SU-DHL-6 (cell line): ENCODE data around the gene DCTN2.

Source experiments
- EZH2phosphoT487 ChIP-seq: fragments of 200-600 bp; sonication (generic), shearing (Covaris generic); conservative IDR thresholded peaks from 2 replicates; pipeline ENCODE4 v1.6.1; 2018; ENCODE audit warnings: mild to moderate bottlenecking, antibody characterized with exemption, low read length, moderate library complexity, mixed read lengths
- TF ChIP-seq, protein P1 (sequence below): fragments of 200-600 bp; sonication (generic); IDR thresholded peaks from one replicate; pipeline ENCODE4 v1.5.1; 2017; ENCODE audit warnings: antibody characterized with exemption, mild to moderate bottlenecking, low read length, moderate library complexity; ENCODE audit not compliant: insufficient read depth, poor library complexity, severe bottlenecking

DNA sequence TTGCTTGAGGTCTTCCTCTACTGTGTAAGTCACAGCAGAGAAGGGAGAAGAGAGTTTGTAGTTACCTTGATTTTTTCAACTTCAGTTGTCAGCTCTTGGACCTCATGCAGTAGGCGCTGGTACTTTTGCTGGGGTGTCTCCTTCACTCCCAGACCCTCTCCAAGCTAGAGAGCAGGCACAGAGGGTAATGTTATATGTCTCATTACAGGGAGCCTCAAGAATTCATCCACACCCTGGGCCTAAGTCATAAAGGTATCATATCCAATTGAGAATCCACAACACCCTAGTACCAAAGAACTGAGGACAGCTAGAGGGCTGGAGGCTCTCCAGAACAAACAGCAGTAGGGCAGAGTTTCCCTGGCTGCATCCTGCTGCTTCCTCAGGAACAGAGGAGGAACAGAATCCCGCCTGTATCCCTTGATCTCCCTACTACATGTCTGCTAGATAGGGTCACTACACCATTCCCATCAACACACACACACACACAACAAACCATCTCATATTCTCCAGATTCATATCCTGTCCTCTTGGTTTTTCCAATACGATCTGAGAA lies 11.9 kb downstream of the DCTN2 start:
- TF ChIP-seq, protein P1, sequence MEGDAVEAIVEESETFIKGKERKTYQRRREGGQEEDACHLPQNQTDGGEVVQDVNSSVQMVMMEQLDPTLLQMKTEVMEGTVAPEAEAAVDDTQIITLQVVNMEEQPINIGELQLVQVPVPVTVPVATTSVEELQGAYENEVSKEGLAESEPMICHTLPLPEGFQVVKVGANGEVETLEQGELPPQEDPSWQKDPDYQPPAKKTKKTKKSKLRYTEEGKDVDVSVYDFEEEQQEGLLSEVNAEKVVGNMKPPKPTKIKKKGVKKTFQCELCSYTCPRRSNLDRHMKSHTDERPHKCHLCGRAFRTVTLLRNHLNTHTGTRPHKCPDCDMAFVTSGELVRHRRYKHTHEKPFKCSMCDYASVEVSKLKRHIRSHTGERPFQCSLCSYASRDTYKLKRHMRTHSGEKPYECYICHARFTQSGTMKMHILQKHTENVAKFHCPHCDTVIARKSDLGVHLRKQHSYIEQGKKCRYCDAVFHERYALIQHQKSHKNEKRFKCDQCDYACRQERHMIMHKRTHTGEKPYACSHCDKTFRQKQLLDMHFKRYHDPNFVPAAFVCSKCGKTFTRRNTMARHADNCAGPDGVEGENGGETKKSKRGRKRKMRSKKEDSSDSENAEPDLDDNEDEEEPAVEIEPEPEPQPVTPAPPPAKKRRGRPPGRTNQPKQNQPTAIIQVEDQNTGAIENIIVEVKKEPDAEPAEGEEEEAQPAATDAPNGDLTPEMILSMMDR, result no peak
- no peak for TF ChIP-seq EZH2phosphoT487
